ENCODE measurements around the gene LRWD1. TPM values are rescaled to one million over a fixed set of nuclear protein-coding genes. Genes with fewer than 3 reads are reported as not detected.

Gene LRWD1
- 20.1 and 22.1 TPM in 2 replicates for total RNA-seq
- long read RNA-seq, transcript LRWD1-201 (15 exons, 2,215 nt) = major isoform, 17 of 19 reads
- long read RNA-seq, partial matches to known transcripts = 0 of 19 reads
- long read RNA-seq, other reads (novel, unspliced or antisense) = 2 of 19 reads

DNA sequence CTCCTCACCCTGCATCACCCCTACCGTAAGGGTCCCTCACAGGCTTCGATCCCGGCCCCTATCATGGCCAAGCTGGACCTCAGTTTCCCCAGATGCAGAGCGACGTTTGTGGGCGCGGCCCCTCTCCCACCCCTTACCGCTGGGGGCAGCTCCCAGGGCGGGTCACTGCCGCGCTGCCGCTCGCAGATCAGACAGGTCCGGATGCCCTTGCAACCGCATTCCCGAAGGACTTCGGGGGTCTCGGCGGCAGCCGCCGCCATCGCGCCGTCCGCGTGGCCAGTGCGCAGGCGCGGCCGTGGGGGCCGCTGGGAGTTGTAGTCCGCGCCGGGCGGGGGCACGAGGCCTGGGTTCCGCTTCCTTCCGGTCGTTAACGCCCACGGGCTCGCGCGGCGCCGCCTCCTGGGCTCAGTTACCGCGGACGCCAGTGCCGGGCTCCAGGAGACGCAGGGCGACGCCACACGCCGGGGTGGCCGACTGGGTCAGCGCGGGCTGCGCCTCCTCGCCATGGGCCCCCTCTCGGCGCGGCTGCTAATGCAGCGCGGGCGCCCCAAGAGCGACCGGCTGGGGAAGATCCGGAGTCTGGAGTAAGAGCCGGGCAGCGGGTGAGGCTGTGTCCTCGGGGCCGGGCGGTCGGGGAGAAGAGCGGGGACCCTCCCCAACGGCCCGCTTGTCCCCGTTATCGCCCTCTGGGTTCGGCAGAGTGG lies at the start of gene LRWD1, which contains the start of gene ALKBH4:
TSS of gene LRWD1 (plus strand) at position 408 of the 704 bp plus-strand sequence. CDS start at position 505, 97 bp downstream.
TSS of gene ALKBH4 (minus strand) at position 287 of the 704 bp plus-strand sequence. CDS start at position 260, 27 bp downstream.
- peak within 1 kb of the TSS; percentile 79 for H3K27ac Mint-ChIP-seq (ENCODE audit: unreplicated experiment)
- no peaks in the 10 kb centered on the region for H3K9me3 Mint-ChIP-seq (ENCODE audit: unreplicated experiment)
- H3K4me3 Mint-ChIP-seq (ENCODE audit: unreplicated experiment) = peak within 1 kb of the TSS; percentile 96
- H3K27me3 Mint-ChIP-seq (ENCODE audit: unreplicated experiment) = no peaks in the 10 kb centered on the region
- peaks cover 2% of the 10 kb centered on the region for H3K36me3 Mint-ChIP-seq (ENCODE audit: unreplicated experiment)
- DNase-seq (ENCODE audit: extremely low spot score, unreplicated experiment) = peak; percentile 98
- peaks cover 20% of the 10 kb centered on the region for H3K4me1 Mint-ChIP-seq (ENCODE audit: unreplicated experiment)
- TF ChIP-seq, protein P1, sequence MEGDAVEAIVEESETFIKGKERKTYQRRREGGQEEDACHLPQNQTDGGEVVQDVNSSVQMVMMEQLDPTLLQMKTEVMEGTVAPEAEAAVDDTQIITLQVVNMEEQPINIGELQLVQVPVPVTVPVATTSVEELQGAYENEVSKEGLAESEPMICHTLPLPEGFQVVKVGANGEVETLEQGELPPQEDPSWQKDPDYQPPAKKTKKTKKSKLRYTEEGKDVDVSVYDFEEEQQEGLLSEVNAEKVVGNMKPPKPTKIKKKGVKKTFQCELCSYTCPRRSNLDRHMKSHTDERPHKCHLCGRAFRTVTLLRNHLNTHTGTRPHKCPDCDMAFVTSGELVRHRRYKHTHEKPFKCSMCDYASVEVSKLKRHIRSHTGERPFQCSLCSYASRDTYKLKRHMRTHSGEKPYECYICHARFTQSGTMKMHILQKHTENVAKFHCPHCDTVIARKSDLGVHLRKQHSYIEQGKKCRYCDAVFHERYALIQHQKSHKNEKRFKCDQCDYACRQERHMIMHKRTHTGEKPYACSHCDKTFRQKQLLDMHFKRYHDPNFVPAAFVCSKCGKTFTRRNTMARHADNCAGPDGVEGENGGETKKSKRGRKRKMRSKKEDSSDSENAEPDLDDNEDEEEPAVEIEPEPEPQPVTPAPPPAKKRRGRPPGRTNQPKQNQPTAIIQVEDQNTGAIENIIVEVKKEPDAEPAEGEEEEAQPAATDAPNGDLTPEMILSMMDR (IDR thresholded peaks at IDR 0.05) = peak; percentile 26

DNA sequence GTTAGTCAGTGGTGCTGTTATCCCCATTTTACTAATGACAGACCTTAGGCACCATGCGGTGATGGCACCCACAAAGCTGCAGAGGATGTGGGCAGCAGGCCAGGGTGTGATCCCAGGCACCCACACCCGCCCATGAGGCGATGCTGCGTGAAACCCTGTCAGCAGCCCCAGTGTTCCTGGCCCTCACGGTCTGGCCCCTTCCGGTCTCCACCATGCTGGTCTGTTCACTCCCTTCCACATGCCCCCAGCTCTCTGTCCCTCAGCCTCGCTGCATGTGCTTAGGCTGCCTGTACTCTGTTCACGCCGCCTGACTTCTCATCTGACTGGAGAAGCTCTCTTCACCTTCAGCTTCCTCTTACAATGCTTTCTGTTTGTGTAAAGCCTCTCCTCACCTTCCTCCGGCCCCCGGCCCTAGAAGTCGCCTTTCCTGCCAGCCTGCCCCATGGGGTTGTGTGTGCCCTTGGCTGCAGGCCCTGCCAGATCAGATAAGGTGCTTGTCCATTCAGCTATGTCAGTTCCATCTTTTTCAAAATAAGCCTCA lies 49.0 kb upstream of the LRWD1 start:
- Mint-ChIP-seq H3K27me3 (ENCODE audit: unreplicated experiment) (no peaks in the 10 kb centered on the region), H3K9me3 (ENCODE audit: unreplicated experiment) (no peaks in the 10 kb centered on the region), H3K4me3 (ENCODE audit: unreplicated experiment) (no peak overlapping the region), H3K4me1 (ENCODE audit: unreplicated experiment) (no peaks in the 10 kb centered on the region), H3K27ac (ENCODE audit: unreplicated experiment) (no peak overlapping the region), H3K36me3 (ENCODE audit: unreplicated experiment) (peaks cover 43% of the 10 kb centered on the region)
- no peak for DNase-seq (ENCODE audit: extremely low spot score, unreplicated experiment)
- TF ChIP-seq, protein P1 (IDR thresholded peaks at IDR 0.05) = no peak

DNA sequence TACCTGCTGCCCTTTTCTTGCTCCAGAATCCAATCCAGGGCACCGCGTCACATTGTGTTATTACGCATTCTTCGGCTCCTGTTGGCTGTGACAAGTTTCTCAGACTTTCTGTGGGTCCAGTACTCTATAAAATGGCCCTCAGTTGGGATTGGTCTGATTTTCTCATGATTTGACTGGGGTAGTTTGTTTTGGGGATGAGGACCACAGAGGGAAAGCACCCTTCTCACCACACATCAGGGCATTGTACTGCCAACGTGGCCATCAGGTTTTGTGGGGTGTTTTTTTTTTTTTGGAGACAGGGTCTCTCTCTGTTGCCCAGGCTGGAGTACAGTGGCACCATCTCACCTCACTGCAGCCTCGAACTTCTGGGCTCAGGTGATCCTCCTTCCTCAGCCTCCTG lies 48.4 kb upstream of the LRWD1 start:
- H3K27me3 Mint-ChIP-seq (ENCODE audit: unreplicated experiment) = no peaks in the 10 kb centered on the region
- no peaks in the 10 kb centered on the region for H3K9me3 Mint-ChIP-seq (ENCODE audit: unreplicated experiment)
- H3K4me3 Mint-ChIP-seq (ENCODE audit: unreplicated experiment) = no peak overlapping the region
- TF ChIP-seq, protein P1 (IDR thresholded peaks at IDR 0.05) = no peak
- H3K4me1 Mint-ChIP-seq (ENCODE audit: unreplicated experiment) = no peaks in the 10 kb centered on the region
- H3K27ac Mint-ChIP-seq (ENCODE audit: unreplicated experiment) = no peak overlapping the region
- no peak for DNase-seq (ENCODE audit: extremely low spot score, unreplicated experiment)
- peaks cover 46% of the 10 kb centered on the region for H3K36me3 Mint-ChIP-seq (ENCODE audit: unreplicated experiment)

DNA sequence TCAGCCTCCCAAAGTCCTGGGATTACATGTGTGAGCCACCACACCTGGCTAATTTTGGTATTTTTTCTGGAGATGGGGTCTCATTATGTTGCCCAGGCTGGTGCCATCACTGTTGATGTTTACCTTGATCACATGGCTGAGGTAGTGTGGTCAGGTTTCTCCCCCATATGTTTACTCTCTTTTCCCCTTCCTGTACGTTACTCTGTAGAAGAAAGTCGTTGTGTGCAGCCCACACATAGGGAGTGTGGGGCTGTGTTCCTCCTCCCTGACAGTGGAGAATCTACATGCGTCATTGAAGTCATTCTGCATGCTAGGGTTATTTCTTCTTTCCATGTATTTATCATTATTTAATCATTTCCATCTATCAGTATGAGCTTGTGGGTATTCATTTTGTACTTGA lies 47.7 kb upstream of the LRWD1 start:
- H3K4me1 Mint-ChIP-seq (ENCODE audit: unreplicated experiment) = no peaks in the 10 kb centered on the region
- H3K36me3 Mint-ChIP-seq (ENCODE audit: unreplicated experiment) = peaks cover 45% of the 10 kb centered on the region
- TF ChIP-seq, protein P1 (IDR thresholded peaks at IDR 0.05) = no peak
- H3K27me3 Mint-ChIP-seq (ENCODE audit: unreplicated experiment) = no peaks in the 10 kb centered on the region
- H3K27ac Mint-ChIP-seq (ENCODE audit: unreplicated experiment) = no peak overlapping the region
- no peaks in the 10 kb centered on the region for H3K9me3 Mint-ChIP-seq (ENCODE audit: unreplicated experiment)
- DNase-seq (ENCODE audit: extremely low spot score, unreplicated experiment) = no peak
- H3K4me3 Mint-ChIP-seq (ENCODE audit: unreplicated experiment) = no peak overlapping the region

DNA sequence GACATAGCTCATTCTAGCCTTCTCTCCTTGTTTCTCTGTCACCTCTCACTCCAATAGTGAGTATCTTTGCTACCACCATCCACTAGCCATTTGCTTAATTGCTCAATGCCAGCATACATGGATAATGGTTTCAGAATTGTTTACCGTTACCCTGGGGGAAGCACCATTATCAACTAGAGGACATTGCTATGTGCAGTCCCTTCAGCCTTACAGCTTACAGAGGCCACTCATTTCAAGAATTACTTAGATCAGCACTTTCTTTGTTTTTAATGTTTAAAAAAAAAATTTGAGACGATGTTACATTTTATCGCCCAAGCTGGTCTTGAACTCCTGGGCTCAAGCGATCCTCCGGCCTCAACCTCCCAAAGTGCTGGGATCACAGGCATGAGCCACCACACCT lies 46.2 kb upstream of the LRWD1 start:
- peaks cover 45% of the 10 kb centered on the region for H3K36me3 Mint-ChIP-seq (ENCODE audit: unreplicated experiment)

More for the DNA sequence above, 46.2 kb upstream of the LRWD1 start:
- no peaks in the 10 kb centered on the region for H3K4me1 Mint-ChIP-seq (ENCODE audit: unreplicated experiment)
- no peak overlapping the region for H3K27ac Mint-ChIP-seq (ENCODE audit: unreplicated experiment)
- TF ChIP-seq, protein P1 (IDR thresholded peaks at IDR 0.05) = no peak
- H3K9me3 Mint-ChIP-seq (ENCODE audit: unreplicated experiment) = no peaks in the 10 kb centered on the region
- no peak for DNase-seq (ENCODE audit: extremely low spot score, unreplicated experiment)
- no peaks in the 10 kb centered on the region for H3K27me3 Mint-ChIP-seq (ENCODE audit: unreplicated experiment)
- H3K4me3 Mint-ChIP-seq (ENCODE audit: unreplicated experiment) = no peak overlapping the region

All from osteocyte (in vitro differentiated cells).